ENCODE measurements around the gene PTER.

The PTER gene

DNA sequence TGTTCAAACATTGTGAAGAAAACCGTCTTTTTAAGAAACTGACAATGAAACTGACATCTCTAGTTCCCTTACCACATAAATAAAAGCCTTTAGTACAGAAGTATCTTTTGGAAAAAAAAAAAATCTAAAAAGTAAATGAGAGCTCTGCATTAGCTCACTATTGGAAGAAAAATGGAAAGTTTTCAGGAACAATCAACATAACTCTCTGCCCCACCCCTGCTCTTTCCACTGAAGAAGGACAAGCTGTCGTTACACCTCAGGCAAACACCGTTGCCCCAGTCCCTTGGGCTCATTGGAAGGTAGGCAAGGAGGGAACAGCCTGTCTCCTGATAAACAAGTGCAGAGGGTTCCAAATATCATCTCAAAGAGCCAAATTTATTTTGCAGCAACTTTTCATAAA lies 107.3 kb downstream of the PTER start:
- TF ChIP-seq, protein P1, sequence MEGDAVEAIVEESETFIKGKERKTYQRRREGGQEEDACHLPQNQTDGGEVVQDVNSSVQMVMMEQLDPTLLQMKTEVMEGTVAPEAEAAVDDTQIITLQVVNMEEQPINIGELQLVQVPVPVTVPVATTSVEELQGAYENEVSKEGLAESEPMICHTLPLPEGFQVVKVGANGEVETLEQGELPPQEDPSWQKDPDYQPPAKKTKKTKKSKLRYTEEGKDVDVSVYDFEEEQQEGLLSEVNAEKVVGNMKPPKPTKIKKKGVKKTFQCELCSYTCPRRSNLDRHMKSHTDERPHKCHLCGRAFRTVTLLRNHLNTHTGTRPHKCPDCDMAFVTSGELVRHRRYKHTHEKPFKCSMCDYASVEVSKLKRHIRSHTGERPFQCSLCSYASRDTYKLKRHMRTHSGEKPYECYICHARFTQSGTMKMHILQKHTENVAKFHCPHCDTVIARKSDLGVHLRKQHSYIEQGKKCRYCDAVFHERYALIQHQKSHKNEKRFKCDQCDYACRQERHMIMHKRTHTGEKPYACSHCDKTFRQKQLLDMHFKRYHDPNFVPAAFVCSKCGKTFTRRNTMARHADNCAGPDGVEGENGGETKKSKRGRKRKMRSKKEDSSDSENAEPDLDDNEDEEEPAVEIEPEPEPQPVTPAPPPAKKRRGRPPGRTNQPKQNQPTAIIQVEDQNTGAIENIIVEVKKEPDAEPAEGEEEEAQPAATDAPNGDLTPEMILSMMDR (IDR thresholded peaks at IDR 0.05; ENCODE audit: insufficient read depth, low read length, missing control alignments), result no peak
- ChIA-PET CTCF (interaction anchor here (1.3 to 5.6 kb wide), 7 partner anchors 12 to 1116 kb away, joined by 3 to 34 read pairs (median 5); no protein-coding TSS in a partner anchor), POLR2A (no interaction called here)
- no peak overlapping the region for H3K4me3 ChIP-seq (ENCODE audit: low read depth, low read length)
- no peak for DNase-seq (ENCODE audit: low read depth, low spot score)

DNA sequence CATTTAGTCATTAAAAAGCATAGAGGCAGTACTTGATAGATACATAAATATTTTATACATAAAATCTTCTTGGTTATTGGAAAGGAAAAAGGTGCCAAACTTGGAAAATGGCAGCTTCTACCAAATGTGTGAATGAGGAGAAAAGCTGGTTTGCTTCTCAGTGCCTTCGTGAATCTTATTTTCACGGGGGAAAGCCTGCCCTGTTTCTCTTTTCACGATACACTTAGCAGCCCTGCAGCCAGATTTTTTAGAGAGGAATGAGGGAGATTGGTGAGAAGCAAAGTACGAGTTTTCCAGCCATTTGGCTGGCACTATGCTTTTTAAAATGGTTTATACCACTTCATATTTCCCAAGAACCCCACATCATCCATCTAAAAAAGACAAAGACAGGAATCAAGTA lies 107.8 kb downstream of the PTER start:
- DNase-seq (ENCODE audit: low read depth, low spot score), result no peak
- CTCF ChIA-PET, result interaction anchor here (0.8 to 5.6 kb wide), 14 partner anchors 8 to 1116 kb away, joined by 3 to 34 read pairs (median 5); no protein-coding TSS in a partner anchor
- TF ChIP-seq, protein P1 (IDR thresholded peaks at IDR 0.05; ENCODE audit: insufficient read depth, low read length, missing control alignments), result no peak
- POLR2A ChIA-PET, result no interaction called here
- H3K4me3 ChIP-seq (ENCODE audit: low read depth, low read length), result no peak overlapping the region

DNA sequence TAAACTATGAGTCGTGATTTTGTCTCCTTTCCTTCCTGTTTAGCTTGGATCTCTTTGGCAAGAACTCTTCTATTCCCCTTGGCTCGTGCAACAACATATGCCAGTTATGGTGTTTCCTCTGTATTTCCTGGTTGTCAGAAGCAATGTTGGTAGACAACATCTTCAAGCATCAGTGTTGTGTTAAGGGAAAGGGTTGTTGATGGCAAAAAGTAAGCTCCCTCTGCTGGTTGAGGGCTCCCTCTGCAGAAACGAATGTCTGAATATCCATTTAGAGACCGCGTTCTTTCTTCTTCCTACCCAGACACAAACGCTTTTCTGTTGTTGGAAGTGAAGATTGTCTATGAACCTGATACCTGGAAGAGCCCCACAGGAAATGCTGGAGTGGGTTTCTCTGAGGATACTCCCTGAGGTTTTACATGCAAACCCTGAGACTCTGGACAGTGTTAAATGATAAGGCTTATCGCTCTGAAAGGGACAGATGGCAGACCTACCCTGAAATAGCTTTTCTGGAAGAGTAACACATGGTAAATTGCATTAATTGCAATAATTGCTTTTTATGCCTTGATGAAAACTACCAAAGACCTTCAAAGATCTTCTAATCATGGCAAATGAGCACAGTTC lies 108.4 kb downstream of the PTER start:
- DNase-seq (ENCODE audit: low read depth, low spot score), result no peak

DNA sequence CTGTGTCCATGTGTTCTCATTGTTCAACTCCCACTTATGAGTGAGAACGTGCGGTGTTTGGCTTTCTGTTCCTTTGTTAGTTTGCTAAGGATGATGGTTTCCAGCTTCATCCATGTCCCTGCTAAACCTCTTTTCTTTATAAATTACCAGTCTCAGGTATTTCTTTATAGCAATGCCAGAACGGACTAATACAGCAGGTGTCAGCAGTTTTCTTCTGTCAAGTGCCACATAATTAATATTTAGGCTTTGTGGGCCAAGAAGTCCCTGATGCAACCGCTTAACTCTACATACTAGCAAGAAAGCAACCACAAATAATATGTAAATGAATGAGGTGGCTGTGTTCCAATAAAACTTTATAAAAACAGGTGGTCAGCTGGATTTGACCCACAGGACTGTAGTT lies 111.2 kb downstream of the PTER start:
- ChIA-PET CTCF (interaction anchor here (5.6 kb wide), 1 partner anchor 646 kb away, joined by 34 read pairs; no protein-coding TSS in a partner anchor), POLR2A (no interaction called here)
- TF ChIP-seq, protein P1 (IDR thresholded peaks at IDR 0.05; ENCODE audit: insufficient read depth, low read length, missing control alignments), result no peak
- no peak for DNase-seq (ENCODE audit: low read depth, low spot score)
- no peak overlapping the region for H3K4me3 ChIP-seq (ENCODE audit: low read depth, low read length)

More for the DNA sequence above, 108.4 kb downstream of the PTER start:
- TF ChIP-seq, protein P1 (IDR thresholded peaks at IDR 0.05; ENCODE audit: insufficient read depth, low read length, missing control alignments), result peak; percentile 69
- CTCF ChIA-PET, result interaction anchor here (0.8 to 5.6 kb wide), 14 partner anchors 9 to 1117 kb away, joined by 3 to 34 read pairs (median 5); no protein-coding TSS in a partner anchor
- H3K4me3 ChIP-seq (ENCODE audit: low read depth, low read length), result no peak overlapping the region
- POLR2A ChIA-PET, result no interaction called here

DNA sequence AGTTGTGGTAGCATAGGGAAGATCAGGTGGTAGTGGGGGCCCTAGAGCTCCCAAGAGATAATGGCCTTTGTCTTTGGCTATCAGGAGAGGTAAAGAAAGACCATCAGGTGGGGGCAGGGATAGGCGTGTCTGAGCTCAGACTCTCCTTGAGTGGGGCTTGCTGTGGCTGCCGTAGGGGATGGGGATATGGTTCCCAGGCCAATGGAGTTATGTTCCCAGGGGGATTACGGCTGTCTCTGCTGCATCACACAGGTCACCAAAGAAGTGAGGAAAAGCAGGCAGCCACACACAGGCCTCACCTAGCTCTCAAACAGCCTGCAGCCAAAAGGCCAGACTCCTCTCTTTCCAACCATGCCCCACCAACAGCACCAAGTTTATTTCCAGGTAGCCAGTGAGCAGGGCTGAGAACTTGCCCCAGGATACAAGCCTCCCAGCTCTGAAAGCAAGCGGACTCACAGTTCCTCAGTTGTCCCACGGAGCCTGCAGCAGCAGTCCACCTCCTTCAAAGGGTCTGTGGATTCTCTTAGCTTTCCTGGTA lies 122.5 kb downstream of the PTER start:
- POLR2A ChIA-PET, result no interaction called here

DNA sequence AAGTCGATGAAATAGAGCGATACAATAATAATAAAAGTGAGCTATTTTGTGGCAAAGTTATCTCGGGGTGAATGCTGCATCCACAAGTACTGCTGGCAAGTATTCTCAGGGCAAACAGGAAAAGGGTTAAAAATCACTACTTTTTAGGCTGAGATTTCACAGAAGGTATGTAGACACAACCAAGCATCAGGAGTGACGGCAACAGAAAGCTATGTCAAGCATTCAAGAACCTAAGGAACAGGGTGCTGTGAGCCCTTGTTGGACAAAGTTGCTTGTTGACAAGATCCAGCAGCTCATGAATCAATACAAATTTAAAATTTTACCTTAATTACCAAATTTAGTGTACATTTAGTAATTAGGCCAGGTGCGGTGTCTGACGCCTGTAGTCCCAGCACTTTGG lies 126.1 kb downstream of the PTER start:
- H3K4me3 ChIP-seq (ENCODE audit: low read depth, low read length), result no peak overlapping the region
- DNase-seq (ENCODE audit: low read depth, low spot score), result no peak
- ChIA-PET POLR2A (no interaction called here), CTCF (interaction anchor here (1.8 kb wide), 1 partner anchor 18 kb away, joined by 6 read pairs; no protein-coding TSS in a partner anchor)
- TF ChIP-seq, protein P1 (IDR thresholded peaks at IDR 0.05; ENCODE audit: insufficient read depth, low read length, missing control alignments), result no peak

More for the DNA sequence above, 122.5 kb downstream of the PTER start:
- CTCF ChIA-PET, result no interaction called here
- H3K4me3 ChIP-seq (ENCODE audit: low read depth, low read length), result no peak overlapping the region
- no peak for DNase-seq (ENCODE audit: low read depth, low spot score)
- TF ChIP-seq, protein P1 (IDR thresholded peaks at IDR 0.05; ENCODE audit: insufficient read depth, low read length, missing control alignments), result no peak

All from AG04449 (cell line).